Hepatocyte (in vitro differentiated cells): ENCODE measurements around the gene NRARP. TPM values are rescaled to one million over a fixed set of nuclear protein-coding genes. Genes with fewer than 3 reads are reported as not detected.
"Not testable (repeated sequence)": the region's sequence is repeated elsewhere in the genome, so short reads cannot be mapped to it uniquely, and the experiment has no call there.

Source experiments
- DNase-seq: peaks from one replicate; pipeline ENCODE4 v3.0.0-alpha.2; 2016; ENCODE audit warnings: low spot score
- H2AFZ ChIP-seq: fragments of 200-600 bp; sonication (generic); 2 replicates; pipeline ENCODE4 v1.6.0; 2016; ENCODE audit warnings: antibody characterized with exemption, mild to moderate bottlenecking
- H3K27ac ChIP-seq: fragments of 200-600 bp; sonication (generic); 2 replicates; pipeline ENCODE4 v1.5.1; 2016; ENCODE audit warnings: mild to moderate bottlenecking
- H3K27me3 ChIP-seq: fragments of 200-600 bp; sonication (generic); 2 replicates; pipeline ENCODE4 v1.6.1; 2016
- H3K36me3 ChIP-seq: fragments of 200-600 bp; sonication (generic); replicated peaks from 2 replicates; pipeline ENCODE4 v1.5.1; 2016; ENCODE audit warnings: low read depth; ENCODE audit not compliant: insufficient read depth
- H3K4me1 ChIP-seq: fragments of 200-600 bp; sonication (generic); 2 replicates; pipeline ENCODE4 v1.5.1; 2016; ENCODE audit warnings: mild to moderate bottlenecking, moderate library complexity; ENCODE audit not compliant: insufficient read depth
- H3K4me2 ChIP-seq: fragments of 200-600 bp; sonication (generic); 2 replicates; pipeline ENCODE4 v1.6.0; 2016
- H3K4me3 ChIP-seq: fragments of 200-600 bp; sonication (generic); 2 replicates; pipeline ENCODE4 v1.5.1; 2016; ENCODE audit warnings: mild to moderate bottlenecking
- H3K79me2 ChIP-seq: fragments of 200-600 bp; sonication (generic); 2 replicates; pipeline ENCODE4 v1.6.0; 2017; ENCODE audit warnings: mild to moderate bottlenecking
- H3K9me2 ChIP-seq: fragments of 200-600 bp; sonication (generic); replicated peaks from 2 replicates; pipeline ENCODE4 v1.6.0; 2017; ENCODE audit warnings: mild to moderate bottlenecking; ENCODE audit not compliant: insufficient read depth
- H3K9me3 ChIP-seq: fragments of 200-600 bp; sonication (generic); 2 replicates; pipeline ENCODE4 v1.5.1; 2016; ENCODE audit warnings: low read depth, mild to moderate bottlenecking
- H4K20me1 ChIP-seq: fragments of 200-600 bp; sonication (generic); 2 replicates; pipeline ENCODE4 v1.6.0; 2016; ENCODE audit warnings: mild to moderate bottlenecking; ENCODE audit not compliant: insufficient read depth, poor library complexity, severe bottlenecking
- CTCF ChIP-seq: fragments of 200-600 bp; sonication (generic); IDR thresholded peaks from 2 replicates; pipeline ENCODE4 v1.5.1; 2016; ENCODE audit warnings: antibody characterized with exemption, mild to moderate bottlenecking; ENCODE audit not compliant: poor library complexity
- EZH2 ChIP-seq: fragments of 200-600 bp; sonication (generic); IDR thresholded peaks from 2 replicates; pipeline ENCODE4 v1.6.1; 2016; ENCODE audit warnings: antibody characterized with exemption, mild to moderate bottlenecking, borderline replicate concordance
- EZH2phosphoT487 ChIP-seq: fragments of 200-600 bp; sonication (generic); IDR thresholded peaks from one replicate; pipeline ENCODE4 v1.6.1; 2018; ENCODE audit warnings: antibody characterized with exemption, mild to moderate bottlenecking, low read depth, moderate library complexity; ENCODE audit not compliant: unreplicated experiment, severe bottlenecking
- WGBS: methylation state at CpG from one replicate; pipeline ENCODE4 v1.1.6; 2016; ENCODE audit warnings: low lambda C conversion rate; ENCODE audit errors: missing lambda C conversion rate; 5-methylcytosine and 5-hydroxymethylcytosine counted together
- polyA plus RNA-seq: library from polyadenylated mRNA; unstranded; fragments of >200 nt; fragmentation: Nextera tagmentation; extraction: Ambion mirVana; gene quantifications from 2 replicates; pipeline ENCODE4 v1.2.1, GENCODE V29; 2016
- total RNA-seq: library from RNA; depleted of rRNA; stranded (reverse); fragments of >200 nt; gene quantifications from 2 replicates; pipeline ENCODE4 v1.2.3, GENCODE V29; 2014

Gene NRARP
- total and polyA plus RNA-seq, 2 experiments from 2014 or later, result 5.3 to 18.7 TPM

GRCh38 chr9:137262909-137263285 is 39.2 kb downstream of the NRARP start:
- no peaks in the 10 kb centered on the region for H3K36me3 ChIP-seq
- 93% methylated on average over 20 of the region's 24 CpGs for WGBS

GRCh38 chr9:137262173-137262908 is 39.7 kb downstream of the NRARP start:
- 48% methylated on average over 15 of the region's 15 CpGs for WGBS
- not testable (repeated sequence) for H3K36me3 ChIP-seq, DNase-seq

More at GRCh38 chr9:137262909-137263285, 39.2 kb downstream of the NRARP start:
- Histone ChIP-seq H3K27me3 (no peaks in the 10 kb centered on the region), H3K9me2 (no peaks in the 10 kb centered on the region), H2AFZ (no peak overlapping the region), H3K4me2 (no peak overlapping the region), H3K79me2 (no peaks in the 10 kb centered on the region), H4K20me1 (no peaks in the 10 kb centered on the region), H3K4me3 (no peak overlapping the region), H3K4me1 (no peaks in the 10 kb centered on the region), H3K9me3 (no peaks in the 10 kb centered on the region), H3K27ac (no peak overlapping the region)
- no peak for TF ChIP-seq CTCF
- TF ChIP-seq EZH2phosphoT487, result no peak
- no peak for TF ChIP-seq EZH2
- no peak for DNase-seq

GRCh38 chr9:137256856-137257255 is 45.2 kb downstream of the NRARP start:
- Histone ChIP-seq H4K20me1 (peaks cover 7% of the 10 kb centered on the region), H3K27ac (no peak overlapping the region), H3K9me2 (no peaks in the 10 kb centered on the region), H3K9me3 (no peaks in the 10 kb centered on the region), H3K4me2 (peak overlapping the region; percentile 98), H3K36me3 (no peaks in the 10 kb centered on the region), H3K79me2 (peaks cover 20% of the 10 kb centered on the region), H2AFZ (no peak overlapping the region), H3K4me3 (no peak overlapping the region), H3K27me3 (no peaks in the 10 kb centered on the region), H3K4me1 (peaks cover 15% of the 10 kb centered on the region)
- TF ChIP-seq EZH2phosphoT487 (no peak), EZH2 (no peak), CTCF (no peak)
- 95% methylated on average over 15 of the region's 15 CpGs for WGBS
- no peak for DNase-seq

More at GRCh38 chr9:137262173-137262908, 39.7 kb downstream of the NRARP start:
- not testable (repeated sequence) for H3K4me1 ChIP-seq, H3K27ac ChIP-seq, H3K9me3 ChIP-seq, H2AFZ ChIP-seq, H3K4me3 ChIP-seq, H3K27me3 ChIP-seq, H4K20me1 ChIP-seq, H3K79me2 ChIP-seq, H3K4me2 ChIP-seq, H3K9me2 ChIP-seq
- peak; percentile 43 for TF ChIP-seq CTCF

GRCh38 chr9:137256362-137256761 is 45.7 kb downstream of the NRARP start:
- peak overlapping the region; percentile 98 for H3K4me2 ChIP-seq
- H3K36me3 ChIP-seq, result no peaks in the 10 kb centered on the region
- H3K79me2 ChIP-seq, result peaks cover 20% of the 10 kb centered on the region
- peaks cover 7% of the 10 kb centered on the region for H4K20me1 ChIP-seq
- no peak overlapping the region for H2AFZ ChIP-seq
- no peaks in the 10 kb centered on the region for H3K9me3 ChIP-seq
- H3K4me1 ChIP-seq, result peaks cover 15% of the 10 kb centered on the region
- WGBS, result 92% methylated on average over 15 of the region's 15 CpGs
- H3K27ac ChIP-seq, result no peak overlapping the region
- no peak for DNase-seq
- H3K4me3 ChIP-seq, result no peak overlapping the region
- TF ChIP-seq EZH2 (no peak), CTCF (no peak), EZH2phosphoT487 (no peak)
- H3K27me3 ChIP-seq, result no peaks in the 10 kb centered on the region
- no peaks in the 10 kb centered on the region for H3K9me2 ChIP-seq
